Stimulated activated CD8-positive, alpha-beta memory T cell treated with anti-CD3 and anti-CD28 coated beads, Interleukin-12 subunit alpha, Interleukin-12 subunit beta, amount 100 ng/mL, for 1 hour (primary cell): ENCODE results near the gene ALDH3B1.

Experiments used
- DNase-seq: peaks from one replicate; pipeline ENCODE4 v3.0.0-alpha.2; 2020; ENCODE audit warnings: low read depth

Gene ALDH3B1

DNA sequence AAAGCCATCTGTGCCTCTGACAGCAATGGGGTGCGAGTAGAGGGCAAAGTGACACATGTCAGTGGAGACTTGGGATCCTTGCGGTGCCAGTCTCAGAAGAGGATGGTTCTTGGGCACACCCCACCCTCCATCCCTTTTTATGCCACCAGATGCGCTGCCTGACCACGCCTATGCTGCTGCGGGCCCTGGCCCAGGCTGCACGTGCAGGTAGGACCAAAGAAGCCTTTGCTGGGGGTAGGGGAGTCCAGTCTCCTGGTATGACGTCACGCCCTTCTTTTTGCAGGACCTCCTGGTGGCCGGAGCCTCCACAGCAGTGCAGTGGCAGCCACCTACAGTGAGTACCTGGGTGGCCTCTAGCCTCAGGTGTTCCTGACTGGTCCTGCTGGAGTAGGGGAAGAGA, 21.9 kb downstream of the ALDH3B1 start:
- DNase-seq: no peak

DNA sequence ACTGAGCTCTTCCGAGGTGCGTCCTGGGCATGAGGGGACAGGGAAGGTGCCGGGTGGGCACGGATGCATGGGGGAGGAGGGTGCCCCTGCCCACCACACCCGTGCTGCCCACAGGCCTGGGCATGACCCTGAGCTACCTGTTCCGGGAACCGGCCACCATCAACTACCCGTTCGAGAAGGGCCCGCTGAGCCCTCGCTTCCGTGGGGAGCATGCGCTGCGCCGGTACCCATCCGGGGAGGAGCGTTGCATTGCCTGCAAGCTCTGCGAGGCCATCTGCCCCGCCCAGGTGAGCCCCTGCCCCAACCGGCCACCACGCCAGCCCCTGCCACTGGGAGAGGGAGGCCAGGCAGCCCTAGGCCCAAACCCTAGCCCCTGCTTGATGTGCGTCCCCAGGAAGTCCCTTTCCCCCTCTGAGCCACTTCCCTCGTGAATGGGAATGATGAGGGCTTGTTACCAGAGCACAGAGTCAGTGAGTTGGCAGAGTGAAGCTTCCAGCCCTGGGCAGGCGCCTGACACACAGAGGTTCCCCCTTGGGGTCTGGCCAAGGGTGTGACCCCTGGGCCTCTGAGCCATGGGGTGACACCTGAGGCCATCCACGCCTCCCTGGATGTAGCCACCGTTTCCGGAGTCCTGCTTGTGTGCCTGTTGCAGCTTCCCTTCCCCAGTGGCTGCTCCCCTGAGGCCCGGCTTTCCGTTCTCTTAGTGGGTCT, 23.0 kb downstream of the ALDH3B1 start:
- no peak for DNase-seq

DNA sequence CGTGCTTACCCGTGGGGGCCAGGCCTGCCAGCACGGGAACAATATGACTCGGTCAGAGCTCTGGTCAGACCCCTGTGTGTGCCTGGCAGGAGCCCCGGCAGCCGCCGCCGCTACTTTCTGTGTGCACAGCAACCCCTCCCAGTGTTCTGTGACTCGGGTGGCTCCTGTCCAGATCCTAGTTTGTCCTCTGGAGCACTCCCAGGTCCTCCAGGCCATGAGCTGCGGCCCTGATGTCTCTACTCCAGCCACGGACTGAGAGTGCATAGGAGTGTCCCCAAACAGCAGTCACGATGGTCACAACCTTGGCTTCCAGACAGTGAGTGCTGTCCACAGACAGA, 23.6 kb downstream of the ALDH3B1 start:
- no peak for DNase-seq

DNA sequence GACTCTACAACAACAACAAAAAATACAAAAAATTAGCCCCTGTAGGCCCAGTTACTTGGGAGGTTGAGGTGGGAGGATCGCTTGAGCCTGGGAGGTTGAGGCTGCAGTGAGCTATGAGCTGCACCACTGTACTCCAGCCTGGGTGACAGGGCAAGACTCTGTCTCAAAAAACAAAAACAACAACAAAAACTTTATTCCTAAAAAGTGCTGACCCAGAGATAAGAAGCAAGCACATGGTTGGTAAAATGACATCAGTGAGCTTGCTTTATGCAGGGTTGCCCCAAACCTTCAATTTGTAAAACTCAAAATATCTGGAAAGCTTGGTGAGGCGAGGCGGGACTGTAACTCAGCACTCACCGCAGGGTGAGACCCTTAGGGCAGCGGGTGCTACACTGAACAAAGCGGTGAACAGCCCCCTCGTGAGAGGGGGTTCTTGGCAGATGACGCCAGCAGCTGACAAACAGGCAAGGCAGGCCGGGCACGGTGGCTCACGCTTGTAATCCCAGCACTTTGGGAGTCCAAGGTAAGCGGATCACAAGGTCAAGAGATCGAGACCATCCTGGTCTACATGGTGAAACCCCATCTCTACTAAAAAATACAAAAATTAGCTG, 25.2 kb downstream of the ALDH3B1 start:
- no peak for DNase-seq

DNA sequence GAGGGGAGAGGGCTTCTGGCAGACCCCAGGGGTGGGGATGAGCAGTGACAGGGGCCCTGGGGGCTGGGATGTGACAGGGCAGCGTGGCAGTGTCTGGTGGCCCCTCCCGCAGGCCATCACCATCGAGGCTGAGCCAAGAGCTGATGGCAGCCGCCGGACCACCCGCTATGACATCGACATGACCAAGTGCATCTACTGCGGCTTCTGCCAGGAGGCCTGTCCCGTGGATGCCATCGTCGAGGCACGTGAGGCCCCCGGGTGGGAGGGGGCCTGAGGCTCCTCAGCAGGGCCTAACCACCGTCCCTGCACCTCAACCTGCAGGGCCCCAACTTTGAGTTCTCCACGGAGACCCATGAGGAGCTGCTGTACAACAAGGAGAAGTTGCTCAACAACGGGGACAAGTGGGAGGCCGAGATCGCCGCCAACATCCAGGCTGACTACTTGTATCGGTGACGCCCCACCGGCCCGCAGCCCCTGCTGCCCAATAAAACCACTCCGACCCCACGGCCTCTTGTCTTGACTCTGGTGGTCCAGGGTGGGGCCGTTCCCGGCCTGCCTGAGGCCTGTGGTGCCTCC, 26.1 kb downstream of the ALDH3B1 start:
- no peak for DNase-seq

DNA sequence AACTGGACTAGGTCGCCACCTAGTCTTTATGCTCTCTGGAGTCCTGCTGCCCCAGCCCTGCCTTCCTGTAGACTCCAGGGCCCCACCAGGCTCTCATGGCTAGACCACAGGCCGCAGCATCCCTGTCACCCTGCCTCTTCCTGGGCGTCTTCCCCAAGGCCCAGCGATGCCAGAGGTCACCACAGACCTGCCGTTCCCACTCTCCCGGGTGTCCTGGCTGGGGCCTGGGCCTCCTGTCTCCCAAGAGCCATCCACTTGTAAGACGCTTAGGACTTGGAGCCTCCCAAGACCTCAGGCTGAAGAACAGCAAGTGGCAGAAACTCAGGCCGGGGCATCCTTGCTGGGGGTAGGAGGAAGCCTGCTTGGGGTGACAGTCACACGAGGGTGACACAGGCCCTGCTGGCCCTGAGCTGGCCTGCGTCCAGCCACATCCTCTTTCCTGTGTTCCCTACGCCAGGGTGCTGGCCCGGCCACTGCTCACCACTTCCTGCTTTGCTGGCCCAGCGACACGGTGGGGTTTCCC, 26.7 kb downstream of the ALDH3B1 start:
- no peak for DNase-seq

DNA sequence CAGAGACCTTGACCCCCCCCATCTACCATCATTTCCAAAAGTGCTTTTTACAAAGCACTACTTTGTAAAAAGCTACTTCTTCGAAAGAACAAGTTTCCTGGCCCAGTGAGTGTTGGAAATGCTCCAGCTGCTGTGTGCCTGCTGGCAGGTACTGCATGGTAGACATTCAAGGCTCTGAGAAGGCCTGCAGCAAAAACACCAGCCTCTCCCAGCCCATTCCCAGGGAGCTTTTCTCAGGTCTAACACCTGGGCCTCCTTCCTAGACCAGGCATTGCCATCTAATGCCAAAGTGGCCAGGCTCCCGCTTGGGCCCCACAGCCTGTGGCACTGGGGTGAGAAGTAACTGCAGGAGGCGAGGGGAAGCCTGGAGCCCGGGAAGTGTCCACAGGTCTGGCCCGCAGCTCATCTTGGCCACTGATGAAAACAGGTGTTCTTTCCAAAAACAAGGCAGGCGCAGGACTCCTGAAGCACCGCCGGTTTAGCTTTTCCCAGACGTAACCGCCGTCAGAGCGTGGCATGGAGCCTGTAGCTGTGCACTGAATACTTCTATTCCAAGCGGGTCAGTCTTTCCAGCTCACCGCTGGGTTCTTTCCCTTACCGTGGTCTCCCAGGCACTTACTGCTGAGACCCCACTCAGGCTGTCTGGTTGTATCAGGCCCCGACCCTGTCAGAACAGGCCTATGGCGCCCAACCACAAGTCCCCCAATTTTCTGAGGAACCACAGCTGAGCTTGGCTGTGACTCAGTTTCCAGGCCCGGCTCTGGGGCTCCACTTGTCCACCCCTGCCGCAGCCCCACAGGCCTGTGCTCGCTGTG, 27.5 kb downstream of the ALDH3B1 start:
- DNase-seq: no peak

DNA sequence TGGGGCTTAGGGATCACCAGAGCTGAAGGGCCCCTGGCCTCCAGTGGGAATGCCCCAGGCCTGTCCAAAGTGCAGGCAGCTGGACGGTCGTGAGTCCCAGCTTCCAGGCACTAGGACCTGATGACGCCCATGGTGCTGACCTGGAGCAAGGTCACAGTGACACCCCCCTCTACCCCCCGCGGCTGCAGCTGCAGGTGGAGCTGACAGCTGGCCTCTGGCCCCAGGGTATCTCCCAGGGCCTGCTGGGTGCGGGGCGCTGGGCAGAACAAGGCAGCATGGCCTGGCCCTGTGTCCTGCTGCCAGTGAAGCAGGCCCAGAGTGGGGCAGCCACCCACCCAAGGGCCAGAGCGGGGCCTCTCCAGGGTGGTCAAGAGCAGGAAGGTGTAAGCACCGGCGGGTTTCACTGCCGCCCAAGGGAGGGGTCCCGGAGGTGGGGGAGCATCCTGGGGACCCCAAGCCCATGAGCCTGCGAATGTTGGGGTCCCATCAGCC, 28.1 kb downstream of the ALDH3B1 start:
- no peak for DNase-seq

DNA sequence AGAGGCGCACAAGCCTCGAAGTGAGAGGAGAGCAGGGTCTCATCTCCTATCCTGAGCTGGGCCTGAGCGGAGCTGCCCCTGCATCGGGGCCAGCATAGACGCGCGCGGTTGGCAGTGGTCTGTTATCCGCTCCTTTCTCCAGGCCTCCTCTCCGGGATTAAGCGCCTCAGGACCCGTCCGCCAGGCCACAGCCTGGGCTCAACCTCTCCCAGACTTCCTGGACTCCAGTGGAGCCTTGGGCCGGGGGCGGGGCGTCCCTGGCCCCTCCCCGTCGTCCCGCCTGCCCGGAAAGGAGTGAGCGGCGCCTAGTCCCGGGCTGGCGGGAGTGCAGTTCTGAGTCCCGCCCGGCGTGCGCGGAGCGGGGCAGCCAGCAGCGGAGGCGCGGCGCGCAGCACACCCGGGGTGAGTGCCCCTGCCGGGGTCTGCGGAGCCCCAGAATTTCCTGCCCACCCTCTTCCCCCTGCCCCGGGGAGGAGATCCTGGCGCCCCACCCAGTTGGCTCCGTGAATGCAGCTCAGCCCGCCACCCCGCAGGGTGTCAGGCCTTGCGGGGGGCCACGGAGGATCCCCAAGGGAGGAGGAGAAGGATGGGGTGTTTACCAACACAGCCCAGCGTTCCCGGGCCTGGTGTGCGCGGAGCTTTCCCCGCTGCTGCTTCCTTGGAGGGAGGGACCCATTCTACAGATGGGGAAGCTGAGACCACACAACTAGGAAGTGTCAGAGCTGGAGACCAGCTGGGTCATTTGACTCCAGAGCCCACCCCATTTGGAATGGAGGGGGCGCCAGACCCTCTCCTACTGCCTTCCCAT, 28.8 kb downstream of the ALDH3B1 start, which contains the start of gene TCIRG1:
TCIRG1 (plus strand) TSS at position 308 of the 808 bp plus-strand sequence. CDS start 2,247 bp downstream, outside the sequence.
- no peak for DNase-seq

DNA sequence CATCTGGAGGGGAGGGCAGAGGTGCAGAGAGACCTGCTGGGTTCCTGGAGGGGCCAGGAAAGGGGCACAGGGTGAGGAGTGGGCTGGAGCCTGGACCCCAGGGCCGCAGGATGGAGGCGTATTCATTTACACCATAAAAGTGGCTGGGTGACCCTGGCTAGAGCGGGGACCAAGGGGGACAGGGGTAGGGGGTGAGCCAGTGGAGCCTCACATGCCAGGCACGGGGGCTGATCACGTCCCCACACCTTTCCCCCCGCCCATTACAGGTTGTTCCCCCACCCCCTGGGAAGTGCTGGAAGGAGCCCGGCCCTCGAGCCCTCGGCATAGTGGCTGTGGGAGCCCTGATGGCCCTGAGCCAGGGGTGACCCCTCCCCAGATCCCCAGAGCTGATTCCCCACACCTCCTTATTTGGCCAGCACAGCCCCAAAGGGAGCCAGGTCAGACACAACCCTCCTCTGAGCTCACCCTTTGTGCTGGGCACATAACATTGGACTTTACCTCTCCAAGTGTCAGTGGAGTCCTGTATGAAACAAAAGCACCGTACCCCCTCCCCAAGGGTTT, 29.5 kb downstream of the ALDH3B1 start:
- no peak for DNase-seq

DNA sequence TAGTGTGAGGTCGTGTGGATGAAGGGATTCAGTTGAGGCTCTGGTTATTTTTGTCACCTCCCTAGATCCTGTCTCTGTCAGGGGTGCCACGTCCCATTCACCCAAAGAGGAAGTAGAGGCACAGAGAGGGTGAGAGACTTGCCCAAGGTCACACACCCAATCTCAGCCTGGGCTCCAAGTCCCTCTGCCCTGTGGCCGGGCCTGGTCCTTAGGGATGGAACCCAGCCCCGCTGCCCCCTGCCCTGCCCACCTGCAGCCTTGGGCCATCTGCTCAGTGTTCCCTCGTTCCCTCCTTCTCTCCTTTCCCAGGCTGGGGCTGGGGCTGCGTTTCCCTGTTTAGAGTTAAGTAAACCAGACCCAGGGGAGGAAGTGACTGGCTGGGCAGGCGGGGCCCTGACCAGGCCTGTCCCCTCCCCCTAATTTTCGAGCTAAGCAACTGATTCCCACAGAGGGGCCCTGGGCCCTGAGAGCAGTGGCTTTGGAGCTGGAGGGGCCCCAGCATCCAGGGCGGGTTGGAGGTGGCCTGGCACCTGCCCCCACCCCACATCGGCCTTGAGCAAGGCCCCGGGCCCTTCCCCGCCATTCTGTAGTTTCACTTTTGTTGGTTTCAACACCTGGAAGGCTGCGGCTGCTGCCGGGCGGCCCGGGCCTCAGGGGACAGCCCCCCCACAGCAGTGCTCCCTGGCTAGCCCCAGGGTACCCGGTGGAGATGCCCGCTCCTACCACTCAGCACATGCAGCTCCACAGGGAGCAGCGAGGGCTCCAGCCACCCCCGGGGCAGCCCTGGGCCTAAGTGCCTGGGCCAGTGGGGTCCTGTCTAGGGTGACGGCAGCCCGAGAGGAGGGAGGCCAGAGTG, 30.2 kb downstream of the ALDH3B1 start:
- no peak for DNase-seq

DNA sequence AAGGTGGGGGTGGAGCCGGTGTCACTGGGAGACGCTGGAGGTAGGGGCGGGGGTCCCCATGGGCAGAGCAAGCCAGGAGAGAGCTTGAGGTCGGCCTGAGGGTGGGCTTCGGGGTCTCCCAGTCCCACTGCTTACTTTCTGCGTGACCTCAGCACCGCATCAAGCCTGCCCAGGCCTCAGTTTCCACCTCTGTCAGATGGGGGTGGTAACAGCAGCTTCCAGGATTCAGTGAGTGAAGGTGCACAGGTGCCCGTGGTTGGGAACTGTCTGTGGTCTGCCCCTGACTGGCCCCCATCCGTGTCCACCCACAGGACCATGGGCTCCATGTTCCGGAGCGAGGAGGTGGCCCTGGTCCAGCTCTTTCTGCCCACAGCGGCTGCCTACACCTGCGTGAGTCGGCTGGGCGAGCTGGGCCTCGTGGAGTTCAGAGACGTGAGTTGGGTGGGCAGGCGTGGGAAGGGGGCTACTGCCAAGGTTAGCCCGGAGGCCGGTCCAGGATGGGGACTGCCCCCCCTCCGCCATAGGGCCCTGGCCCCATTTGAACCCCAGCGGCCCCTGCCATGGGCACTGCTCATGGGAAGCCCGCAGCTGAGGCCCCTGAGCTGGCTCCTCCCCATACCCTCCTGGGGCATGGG, 30.9 kb downstream of the ALDH3B1 start:
- no peak for DNase-seq

DNA sequence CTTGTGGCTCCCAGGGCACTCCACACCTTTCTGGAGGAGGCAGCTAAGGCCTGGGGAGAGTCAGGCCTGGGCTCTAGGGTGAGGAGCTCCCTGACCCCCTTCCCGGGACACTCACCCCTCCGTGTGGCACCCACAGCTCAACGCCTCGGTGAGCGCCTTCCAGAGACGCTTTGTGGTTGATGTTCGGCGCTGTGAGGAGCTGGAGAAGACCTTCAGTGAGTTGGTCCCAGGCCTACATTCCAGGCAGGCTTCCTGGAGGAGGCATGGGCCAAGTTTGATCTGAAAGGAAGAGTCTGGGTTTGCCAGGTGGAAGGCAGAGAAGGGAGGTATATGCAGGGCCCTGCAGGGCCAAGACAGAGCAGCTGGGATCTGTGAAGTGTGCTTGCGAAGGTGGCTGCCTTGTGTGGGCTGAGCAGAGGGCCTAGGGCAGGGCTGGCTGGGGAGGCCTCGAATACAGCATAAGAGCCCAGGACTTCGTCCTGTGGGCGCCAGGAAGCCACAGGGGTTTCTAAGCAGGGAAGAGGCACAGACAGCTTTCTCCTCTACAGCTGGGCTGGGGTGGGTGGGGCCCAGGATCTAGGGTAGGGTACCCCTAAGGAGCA, 31.6 kb downstream of the ALDH3B1 start:
- DNase-seq: no peak

DNA sequence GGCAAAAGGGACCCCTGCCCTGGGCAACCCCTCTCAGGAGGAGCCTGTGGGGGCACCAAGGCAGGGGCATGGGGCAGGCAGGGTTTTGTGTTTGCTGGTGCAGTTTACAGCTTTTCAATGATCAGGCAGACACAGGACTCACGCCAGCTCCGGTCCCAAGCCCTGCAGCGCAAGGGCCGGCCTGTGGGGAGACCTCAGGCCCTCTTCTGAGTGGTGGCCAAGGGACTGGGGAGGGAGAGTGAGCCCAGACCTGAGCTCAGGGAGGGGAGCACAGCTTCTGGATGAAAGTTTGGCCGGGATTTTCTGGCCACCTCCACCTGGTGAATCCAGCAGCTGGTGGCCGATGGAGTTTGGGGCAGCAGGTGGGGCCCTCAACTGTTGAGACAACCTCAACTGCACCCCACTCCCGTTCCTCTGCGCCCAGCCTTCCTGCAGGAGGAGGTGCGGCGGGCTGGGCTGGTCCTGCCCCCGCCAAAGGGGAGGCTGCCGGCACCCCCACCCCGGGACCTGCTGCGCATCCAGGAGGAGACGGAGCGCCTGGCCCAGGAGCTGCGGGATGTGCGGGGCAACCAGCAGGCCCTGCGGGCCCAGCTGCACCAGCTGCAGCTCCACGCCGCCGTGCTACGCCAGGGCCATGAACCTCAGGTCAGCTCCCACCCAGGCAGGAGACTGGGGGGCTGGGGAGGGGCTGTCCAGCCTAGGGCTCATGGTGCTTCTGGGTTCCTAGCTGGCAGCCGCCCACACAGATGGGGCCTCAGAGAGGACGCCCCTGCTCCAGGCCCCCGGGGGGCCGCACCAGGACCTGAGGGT, 32.3 kb downstream of the ALDH3B1 start:
- no peak for DNase-seq

DNA sequence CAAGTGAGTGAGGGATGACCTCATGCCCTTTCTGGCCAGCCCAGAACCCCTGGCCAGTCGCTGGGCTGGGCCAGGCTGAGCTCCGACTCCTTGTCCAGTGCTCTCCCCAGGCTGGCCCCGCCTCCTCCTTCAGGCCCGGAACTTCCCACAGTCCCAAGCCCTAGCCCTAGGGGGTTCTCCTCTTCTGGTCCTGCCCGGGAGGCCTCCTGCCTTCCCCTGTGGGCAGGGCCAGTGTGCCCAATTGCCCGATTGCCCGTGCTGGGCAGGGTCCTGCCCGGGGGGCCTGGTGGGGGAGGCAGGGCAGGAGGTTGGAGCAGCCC, 32.9 kb downstream of the ALDH3B1 start:
- DNase-seq: no peak

DNA sequence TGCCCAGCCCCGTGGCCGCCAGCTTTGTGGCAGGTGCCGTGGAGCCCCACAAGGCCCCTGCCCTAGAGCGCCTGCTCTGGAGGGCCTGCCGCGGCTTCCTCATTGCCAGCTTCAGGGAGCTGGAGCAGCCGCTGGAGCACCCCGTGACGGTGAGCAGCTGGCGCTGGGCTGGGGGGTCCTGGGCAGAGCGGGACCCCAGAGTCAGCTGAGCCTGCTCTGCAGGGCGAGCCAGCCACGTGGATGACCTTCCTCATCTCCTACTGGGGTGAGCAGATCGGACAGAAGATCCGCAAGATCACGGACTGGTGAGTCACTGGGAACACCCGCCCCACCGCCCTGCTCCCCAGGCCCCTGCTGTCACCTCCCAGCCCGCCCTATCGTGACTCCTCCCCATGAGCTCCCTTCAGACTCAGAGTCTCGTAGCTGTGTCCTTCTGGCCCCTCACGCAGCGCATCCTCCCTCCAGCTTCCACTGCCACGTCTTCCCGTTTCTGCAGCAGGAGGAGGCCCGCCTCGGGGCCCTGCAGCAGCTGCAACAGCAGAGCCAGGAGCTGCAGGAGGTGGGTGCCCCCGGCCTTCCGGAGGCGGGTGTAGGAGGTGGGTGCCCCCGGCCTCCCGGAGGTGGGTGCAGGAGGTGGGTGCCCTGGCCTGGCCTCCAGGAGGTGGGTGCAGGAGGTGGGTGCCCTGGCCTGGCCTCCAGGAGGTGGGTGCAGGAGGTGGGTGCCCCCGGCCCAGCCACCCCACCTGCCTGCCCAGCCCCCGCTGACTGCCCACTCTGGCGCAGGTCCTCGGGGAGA, 33.4 kb downstream of the ALDH3B1 start:
- DNase-seq: no peak

DNA sequence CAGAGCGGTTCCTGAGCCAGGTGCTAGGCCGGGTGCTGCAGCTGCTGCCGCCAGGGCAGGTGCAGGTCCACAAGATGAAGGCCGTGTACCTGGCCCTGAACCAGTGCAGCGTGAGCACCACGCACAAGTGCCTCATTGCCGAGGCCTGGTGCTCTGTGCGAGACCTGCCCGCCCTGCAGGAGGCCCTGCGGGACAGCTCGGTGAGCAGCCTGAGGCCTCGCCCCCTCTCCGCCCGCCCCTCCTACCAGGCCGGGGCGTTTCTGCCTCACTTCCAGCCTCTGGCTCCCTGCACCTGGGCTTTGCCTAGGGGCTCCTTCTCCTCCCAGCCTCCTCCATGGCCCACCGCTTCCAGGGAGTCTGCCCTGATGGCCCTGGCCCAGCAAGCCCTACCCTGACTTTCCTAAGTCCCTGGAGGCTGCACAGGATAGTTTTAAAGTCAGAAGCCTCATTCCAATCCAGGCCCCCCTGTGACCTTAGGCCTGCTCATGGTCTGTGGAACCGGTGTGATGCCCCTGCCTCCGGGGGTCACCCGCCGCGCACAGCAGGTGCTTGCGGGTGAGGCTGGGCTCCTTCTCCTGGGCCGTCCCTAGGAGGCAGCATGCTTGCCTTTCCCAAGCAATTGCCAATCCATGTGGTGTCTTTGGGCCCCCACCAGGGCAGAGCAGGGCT, 34.2 kb downstream of the ALDH3B1 start:
- no peak for DNase-seq
